ENCODE data around the gene DGCR8.
A peak's percentile ranks its signal among the peaks of the same experiment; 100 is the strongest.

Gene DGCR8

DNA sequence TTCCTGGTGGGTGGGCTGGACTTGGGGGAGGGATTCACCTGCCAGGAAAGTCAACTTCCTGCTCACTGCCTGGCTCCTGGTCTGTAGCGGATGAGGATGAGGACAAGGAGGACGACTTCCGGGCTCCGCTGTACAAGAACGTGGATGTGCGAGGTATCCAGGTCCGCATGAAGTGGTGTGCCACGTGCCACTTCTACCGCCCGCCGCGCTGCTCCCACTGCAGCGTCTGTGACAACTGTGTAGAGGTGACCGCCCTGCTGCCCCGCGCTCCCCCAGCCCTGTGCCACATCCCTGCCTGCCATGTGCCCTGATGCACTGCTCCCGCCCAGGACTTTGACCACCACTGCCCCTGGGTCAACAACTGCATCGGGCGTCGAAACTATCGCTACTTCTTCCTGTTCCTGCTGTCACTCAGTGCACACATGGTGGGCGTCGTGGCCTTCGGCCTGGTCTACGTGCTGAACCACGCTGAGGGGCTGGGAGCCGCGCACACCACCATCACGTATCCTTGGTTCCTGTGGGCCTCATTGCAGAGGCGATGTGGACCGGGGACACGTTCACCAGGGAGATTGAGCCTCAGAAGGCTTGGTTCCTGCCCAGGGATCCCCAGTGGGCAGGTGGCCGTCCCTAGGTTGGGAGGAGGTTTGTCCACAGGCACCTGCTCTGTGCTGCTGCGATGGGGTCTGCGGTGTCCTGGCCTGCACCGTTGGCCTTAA is 59.5 kb downstream of the DGCR8 start:
- no peak for DNase-seq

DNA sequence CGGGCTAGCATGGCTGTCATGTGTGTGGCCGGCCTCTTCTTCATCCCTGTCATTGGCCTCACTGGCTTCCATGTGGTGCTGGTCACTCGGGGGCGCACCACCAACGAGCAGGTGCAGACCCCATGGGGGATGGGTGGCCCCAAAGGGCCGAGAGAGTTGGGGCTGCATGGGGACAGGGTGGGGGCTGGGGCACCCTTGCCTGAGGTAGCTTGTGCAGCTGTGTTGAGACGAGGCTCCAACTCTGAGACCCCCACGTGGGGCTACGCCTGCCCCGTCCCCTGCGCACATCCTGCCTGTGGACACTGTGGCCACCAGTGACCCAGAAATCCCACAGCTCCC is 60.0 kb downstream of the DGCR8 start:
- no peak for DNase-seq

DNA sequence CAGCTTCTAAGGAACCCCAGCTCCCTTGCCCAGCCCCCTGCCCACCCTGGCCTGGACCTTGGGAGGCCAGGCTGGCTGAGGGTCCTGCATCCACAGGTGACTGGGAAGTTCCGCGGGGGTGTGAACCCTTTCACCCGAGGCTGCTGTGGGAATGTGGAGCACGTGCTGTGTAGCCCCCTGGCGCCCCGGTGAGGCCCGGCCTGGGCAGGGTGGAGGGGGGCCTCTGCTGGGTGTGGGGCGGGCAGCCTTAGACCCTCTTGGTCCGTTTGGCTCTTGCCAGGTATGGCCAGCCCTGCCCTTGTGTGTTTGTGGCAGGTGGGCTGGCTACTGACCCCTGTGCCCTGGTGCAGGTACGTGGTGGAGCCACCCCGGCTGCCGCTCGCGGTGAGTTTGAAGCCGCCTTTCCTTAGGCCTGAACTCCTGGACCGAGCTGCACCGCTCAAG is 60.5 kb downstream of the DGCR8 start:
- no peak for DNase-seq

DNA sequence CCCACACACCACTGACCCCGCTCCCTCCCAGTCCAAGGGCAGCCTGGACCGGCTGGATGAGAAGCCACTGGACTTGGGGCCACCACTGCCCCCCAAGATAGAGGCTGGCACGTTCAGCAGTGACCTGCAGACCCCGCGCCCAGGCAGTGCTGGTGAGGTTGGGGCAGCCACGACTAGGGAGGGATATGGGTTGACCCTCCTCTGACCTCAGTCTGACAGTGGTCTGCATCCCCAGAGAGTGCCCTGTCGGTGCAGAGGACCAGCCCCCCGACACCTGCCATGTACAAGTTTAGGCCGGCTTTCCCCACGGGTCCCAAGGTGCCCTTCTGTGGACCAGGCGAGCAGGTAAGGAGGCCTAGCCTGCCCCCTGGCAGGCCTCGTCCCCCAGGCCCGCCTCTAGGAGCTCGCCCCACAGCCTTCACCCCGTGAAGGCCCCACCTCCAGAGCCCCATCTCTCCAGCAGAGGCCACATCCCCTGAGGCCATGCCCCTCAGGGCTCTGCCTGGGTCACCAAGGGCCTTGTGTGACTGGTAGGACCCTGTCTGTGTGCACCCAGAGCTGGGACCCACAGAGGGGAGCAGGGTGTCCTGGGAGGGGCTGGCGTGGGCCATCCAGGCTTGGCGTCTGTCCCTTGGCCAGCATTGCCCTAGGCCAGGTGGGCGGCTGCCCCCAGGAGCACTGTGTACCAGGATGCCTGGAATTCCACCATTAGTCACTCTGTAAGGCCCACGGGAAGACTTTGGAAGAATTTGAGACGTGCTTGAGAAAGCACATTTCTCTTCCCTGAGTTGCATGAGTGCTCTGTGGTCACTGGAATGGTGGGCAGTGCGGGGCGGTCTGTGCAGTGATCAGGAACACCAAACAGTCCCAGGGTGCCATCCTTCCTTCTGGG is 61.4 kb downstream of the DGCR8 start:
- no peak for DNase-seq

DNA sequence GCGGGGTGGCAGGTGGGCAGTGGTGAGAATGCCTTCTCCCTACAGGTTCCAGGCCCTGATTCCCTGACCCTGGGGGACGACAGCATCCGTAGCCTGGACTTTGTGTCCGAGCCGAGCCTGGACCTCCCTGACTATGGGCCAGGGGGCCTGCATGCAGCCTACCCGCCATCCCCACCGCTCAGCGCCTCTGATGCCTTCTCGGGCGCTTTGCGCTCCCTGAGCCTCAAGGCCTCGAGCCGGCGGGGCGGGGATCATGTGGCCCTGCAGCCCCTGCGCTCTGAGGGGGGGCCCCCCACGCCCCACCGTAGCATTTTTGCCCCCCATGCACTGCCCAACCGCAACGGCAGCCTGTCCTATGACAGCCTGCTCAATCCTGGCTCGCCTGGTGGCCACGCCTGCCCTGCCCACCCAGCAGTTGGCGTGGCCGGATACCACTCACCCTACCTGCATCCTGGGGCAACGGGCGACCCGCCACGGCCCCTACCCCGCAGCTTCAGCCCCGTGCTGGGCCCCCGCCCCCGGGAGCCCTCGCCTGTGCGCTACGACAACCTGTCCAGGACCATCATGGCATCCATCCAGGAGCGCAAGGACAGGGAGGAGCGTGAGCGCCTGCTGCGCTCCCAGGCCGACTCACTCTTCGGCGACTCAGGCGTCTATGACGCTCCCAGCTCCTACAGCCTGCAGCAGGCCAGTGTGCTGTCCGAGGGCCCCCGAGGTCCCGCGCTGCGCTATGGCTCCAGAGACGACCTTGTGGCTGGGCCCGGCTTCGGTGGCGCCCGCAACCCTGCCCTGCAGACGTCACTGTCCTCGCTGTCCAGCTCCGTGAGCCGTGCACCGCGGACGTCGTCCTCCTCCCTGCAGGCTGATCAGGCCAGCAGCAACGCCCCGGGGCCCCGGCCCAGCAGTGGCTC is 62.9 kb downstream of the DGCR8 start:
- DNase-seq, result no peak

DNA sequence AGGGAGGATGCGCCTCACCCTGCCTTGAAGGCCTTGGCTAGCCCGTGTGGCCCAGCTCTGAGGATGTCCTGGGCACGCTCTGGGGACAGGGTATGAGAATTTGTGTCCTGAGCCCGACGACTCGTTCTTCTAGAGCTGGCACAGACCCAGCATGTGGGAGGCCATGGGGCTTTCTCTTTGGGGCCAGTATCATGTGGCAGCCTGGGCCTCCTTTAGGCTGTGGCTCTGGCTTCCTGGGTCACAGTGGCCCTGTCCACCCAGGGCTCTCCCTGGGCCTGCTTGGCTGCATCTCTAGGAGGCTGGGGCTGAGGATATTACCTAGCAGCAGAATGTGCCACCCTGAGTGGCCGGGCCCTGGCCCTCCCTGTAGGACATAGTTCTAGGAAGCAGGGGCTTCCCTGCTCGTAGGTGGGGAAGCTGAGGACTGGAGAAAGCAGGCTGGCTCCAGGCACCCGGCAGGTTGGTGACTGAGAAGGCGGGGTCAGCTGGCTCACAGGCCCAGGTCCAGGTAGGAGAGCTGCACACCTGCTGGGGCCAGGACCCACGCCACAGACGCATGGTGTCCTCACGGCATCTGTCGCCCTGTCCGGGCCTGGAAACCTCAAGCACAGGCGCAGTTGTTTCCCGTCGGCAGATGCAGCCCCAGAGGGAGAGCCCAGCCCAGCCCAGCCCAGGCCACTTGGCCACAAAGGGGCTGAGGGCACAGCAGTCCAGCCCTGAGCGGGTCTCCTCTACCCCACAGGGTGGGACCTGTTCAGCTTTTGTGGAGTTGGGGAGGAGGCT is 64.0 kb downstream of the DGCR8 start:
- DNase-seq, result no peak

DNA sequence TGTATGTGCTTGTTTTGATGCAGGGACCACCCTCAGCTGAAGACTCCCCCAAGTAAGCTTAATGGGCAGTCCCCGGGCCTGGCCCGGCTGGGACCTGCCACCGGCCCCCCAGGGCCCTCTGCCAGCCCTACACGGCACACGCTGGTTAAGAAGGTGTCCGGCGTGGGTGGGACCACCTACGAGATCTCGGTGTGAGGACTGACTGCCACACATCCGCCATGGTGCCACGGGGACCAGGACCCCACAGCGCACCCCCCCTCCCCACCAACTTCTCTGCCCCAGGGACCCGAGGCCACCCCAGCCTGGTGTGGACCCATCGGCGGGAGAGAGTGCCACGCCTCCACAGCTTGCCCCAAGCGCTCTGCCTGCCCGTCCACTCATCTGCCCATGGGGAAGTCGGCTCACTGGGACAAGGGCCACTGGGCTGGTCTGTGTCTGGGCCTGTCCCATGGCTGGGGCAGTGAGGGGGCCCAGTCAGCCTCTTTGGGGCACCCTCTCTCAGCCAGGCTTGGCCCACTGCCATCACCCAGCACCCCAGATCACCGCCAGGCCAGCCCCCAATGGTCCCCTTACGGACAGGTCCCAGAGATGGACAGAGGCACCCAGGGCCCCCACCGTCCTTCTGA is 65.3 kb downstream of the DGCR8 start:
- DNase-seq, result no peak

DNA sequence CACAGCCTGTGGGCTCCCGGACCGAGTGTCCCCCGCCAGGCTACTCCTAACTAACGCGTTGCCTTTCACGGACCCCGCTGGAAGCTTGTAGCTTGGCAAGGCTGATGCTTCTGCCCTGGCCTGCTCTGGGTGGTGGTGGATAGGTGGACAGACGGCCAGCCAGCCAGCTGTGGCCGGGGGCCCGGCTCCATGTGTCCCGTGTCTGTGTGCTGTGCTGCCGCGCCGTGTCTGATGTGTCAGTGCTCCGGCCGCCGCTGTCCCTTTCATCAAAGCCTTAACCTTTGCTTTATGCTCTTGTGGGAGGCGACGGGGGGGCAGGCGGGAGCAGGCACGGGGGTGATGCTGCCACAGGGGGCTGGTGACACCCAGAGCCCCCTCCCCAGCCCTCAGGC is 65.8 kb downstream of the DGCR8 start:
- no peak for DNase-seq

DNA sequence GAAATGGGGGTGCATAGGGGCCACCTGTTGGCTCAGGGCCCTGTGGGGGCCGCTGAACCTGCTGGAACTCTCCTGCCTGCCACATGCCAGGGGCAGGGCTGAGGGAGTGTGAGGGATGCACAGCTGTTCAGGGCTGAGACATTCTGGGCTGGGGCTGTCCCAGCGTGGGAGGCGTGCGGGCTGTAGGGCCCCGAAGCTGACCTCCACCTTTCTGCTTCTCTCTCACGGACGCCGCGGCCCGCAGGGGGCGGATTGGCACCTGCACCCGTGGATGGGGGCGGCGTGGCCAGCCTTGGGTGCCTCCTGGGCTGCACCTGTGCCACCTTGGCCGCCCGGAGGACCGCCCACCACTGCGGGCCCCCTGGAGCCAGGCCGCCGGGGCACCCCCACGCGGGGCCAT is 66.7 kb downstream of the DGCR8 start:
- no peak for DNase-seq

DNA sequence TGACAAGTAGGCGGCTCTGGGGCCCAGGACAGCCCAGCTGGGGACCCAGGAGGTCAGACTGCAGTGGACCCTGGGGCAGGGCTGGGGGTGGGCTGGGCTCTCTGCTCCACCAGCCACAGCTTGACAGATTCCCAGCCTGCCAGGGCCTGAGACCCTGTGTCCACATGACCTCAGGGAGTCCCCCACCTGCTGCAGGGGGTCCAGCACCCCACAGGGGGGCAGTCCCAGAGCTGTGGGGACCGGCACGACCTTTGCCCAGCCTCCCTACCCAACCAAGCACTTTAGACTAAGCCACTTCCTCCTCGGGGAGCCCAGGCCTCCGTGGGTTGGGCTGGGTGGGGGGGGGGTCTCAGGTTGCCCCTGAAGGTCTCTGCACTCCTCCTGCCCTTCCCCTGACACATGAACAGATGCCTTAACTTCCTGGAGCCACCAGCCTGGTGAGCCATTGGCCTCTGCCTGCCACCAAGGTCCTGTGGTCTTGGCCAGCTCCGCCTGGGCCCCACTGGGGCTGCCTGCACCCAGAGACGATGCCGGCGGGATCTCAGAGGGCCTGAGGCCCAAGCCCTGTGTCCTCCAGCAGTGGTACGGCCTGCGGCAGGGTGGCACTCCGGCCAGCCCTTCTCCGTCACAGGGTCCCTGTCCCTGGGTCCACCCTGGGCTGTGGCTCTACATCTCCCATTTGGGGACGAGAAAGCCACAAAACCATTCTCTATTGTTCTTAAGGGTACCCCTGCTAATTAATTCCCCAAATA is 67.4 kb downstream of the DGCR8 start:
- DNase-seq, result no peak

DNA sequence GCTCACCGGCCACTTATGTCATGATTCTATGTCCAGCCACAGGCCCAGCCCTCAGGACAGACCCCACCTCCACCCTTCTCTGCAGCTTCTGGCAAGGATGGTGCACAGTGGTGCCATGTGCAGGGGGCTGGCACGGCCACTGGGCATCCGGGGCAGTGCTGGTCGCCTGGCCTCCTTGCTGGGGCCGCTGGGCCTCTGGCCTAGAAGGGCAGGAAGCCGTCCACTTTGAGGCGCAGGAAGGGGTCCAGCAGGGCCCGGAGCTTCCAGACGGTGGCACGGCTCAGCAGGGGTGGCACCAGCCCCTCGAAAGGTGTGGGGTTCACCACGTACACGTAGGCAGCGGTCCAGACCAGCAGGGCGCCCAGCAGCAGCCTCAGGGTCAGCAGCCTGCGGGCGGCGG is 68.4 kb downstream of the DGCR8 start:
- DNase-seq, result no peak

DNA sequence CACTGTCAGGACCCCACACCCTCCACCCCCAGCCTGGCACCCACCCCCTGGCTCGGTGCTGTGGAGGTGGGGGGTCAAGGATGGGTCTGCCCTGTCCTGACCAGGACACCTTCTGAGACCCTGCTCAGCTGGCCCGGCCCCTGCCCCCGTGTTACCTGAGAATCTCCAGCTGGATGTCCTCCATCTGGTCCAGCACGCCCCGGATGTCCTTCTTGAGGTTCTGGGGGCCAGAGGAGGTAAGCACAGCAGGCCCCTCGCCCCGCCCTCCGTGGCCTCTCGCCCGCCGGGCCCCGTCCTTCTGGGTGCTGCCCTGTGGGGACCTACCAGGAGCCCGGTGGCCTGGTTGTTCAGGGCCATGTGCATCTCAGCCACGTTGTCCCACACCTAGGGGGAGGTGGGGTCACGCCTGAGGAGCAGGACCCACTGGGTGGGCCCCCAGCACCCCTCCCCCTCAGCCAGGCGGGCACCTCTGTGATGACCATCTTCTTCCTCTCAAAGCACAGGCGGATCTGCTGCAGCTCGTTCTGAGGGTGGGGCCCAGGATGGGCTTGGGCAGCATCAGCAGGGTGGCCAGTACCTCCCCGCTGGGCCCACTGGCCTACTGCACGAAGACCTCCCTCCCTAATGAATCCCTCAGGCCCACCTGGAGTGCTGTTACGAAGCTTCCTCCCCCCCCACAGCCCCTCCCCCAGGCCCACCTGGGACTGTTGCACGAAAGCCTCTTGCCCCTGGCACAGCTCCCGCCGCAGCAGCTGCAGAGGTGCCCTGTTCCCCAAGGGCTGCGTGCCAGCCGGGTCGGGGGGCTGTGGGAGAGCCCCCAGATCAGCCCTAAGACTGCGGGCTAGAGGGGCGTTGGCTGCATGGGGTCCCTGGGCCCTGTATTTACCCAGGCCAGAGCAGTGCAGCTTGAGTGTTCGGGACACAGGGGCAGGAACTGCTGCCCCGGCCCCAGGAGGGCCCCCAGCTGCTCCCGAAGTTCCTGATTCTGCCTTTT is 69.5 kb downstream of the DGCR8 start:
- DNase-seq, result no peak

DNA sequence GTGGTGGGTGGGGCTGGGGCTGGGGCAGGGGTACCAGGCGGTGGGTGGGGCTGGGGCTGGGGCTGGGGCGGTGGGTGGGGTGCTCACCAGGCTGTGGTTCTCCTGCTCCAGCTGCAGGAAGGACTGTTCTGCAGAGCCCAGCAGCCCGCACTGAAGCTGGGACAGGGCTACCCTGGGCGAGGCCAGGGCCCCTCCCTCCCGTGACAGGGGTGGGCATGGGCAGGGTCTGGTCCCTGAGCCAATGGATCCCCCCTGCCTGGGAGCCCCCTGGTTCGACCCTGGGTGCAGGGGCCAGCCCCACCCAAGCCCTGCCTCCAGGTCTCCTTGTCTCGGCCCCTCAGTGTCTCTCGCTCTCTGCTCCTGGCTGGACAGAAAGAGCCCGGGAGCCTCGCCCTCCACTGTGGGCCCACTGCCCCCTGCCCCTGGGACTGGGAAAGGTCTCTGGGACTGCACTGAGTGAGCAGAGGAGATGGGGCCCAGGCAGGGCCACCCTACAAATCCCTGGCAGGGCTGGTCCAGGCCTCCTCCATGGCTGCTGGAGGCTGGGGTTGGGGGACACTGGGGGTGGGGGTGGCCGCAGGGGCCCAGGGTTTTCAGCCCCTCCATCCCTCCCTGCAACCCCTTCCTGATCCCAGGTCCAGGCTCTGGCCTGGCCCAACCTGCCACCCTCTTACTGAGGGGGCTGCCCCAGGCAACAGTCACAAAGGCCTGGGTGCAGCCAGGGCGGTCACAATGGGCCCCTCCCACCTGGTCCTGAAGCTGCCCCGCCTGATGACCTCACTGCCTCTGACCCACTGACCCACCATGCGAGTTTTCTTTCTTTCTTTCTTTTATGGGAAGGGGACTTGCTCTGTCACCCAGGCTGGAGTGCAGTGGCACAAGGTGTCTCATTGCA is 70.6 kb downstream of the DGCR8 start, which contains the start of gene CCDC188:
Gene CCDC188, minus strand, starts transcription at position 675 of the 895 bp plus-strand sequence. Its CDS starts 69 bp downstream, at position 606.
- DNase-seq, result no peak

DNA sequence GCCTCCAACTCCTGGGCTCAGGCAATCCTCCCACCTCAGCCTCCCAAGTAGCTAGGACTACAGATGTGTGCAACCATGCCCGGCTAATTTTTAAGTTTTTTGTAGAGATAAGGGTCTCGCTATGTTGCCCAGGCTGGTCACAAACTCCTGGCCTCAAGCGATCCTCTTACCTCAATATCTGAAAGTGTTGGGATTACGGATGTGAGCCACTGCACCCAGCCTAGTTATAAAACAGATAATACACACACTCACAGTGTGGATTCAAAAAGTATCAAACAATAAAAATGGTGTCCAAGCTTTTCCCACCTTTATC is 71.2 kb downstream of the DGCR8 start:
- DNase-seq, result no peak

DNA sequence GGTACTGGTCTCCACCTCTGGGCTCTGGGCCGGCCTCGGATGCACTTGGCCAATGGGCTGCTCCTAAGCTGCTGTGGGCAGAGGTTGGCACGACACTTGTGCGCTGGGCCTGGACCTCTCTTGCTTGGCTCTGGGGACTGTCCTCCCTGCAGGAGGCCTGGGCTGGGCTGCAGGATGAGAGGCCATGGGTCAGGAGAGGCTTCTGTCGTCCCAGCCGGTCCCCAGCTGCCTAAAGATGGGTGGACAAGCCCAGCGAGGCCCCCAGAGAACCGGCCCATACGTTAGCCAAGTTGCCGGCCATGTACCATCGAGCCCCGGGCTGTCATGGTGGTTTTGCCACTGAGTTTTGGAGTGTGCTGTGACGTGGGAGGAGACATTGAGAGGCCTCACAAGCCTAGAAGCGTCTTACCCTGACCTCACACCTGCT is 72.4 kb downstream of the DGCR8 start:
- DNase-seq, result no peak

DNA sequence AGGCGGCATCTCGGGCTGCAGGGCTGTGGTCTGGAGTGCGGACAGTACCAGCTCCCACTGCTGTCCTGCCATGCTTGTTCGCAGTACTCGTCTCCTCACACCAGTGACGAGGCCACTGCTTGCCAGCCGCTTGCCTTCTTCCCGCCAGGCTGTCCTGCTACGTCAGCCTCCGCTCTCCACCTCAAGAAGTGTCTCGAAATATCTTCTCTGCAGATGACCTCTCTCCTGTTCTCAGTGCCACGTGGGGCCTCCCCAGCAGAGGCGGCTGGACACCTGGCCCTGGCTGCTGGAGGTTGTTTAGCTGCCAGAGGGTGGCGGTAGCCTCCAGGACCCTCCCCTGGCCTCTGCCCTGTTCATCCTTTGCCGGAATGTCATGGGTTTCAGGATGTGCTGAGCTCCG is 73.9 kb downstream of the DGCR8 start:
- no peak for DNase-seq

DNA sequence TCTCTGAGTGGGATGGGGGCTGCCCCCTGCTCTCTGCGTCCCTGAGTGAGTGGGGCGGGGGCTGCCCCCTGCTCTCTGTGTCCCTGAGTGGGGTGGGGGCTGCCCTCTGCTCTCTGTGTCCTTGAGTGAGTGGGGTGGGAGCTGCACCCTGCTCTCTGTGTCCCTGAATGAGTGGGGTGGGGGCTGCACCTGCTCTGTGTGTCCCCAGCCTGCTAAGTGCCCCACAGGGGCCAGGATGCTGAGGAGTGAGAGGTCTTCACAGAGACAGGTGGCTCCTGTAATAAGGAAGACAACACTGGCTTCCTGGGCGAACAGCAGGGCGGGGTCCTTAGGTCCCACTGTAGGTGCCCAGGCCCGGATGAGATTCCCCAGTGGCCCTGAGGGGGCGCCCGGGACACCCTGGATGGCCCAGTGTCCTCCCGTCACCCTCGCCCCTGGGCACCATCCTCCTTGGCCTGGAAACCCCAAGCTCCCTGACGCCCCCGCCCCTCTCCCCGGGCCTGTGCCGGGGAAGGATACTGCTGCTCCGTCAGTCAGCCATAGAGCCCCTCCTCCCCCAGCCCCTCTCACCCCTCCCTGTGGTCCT is 74.7 kb downstream of the DGCR8 start:
- DNase-seq, result no peak

DNA sequence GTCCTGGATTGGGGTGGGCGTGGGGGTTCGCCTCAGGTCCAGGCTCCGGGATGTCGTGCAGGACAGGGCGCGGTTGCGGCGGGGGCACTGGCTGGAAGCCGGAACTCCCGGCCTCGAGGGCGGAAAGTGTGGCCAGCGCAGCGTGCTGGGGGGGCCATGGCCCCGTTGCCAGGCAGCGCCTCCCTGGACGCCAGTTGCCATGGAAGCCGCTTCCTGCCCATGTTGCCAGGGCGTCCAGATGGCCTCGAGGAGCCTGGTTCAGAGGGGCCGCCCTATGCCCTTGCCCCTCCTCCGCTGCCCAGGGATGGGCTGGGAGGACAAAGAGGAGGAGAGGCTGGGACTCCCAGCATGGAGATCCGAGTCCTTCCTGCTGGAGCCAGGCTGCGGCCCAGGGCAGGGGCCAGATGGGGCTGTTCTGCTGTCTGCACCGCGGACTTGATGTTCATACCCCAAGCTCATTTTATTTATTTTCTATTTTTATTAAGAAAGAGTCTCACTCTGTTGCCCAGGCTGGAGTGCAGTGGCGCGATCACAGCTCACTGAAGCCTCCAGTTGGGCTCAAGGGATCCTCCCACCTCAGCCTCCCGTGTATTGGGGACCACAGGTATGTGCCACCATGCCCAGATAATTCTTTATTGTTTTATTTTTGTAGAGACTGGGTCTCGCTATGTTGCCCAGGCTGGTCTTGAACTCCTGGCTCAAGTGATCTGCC is 75.4 kb downstream of the DGCR8 start:
- DNase-seq, result peak in 1 of 2 donors; percentile 9
